Sigmoid colon (tissue), 4 donors: ENCODE measurements around the gene PARS2.

Experiments used
- CTCF ChIP-seq, 4 experiments: fragments of 450-650 bp in 3 of 4; fragments of 200-600 bp in 1 of 4; IDR thresholded peaks; one replicate each; pipeline ENCODE4 v1.5.1; 2016 to 2019; ENCODE audit warnings: antibody characterized with exemption in 4 of 4, mild to moderate bottlenecking in 3 of 4, moderate library complexity in 2 of 4
- POLR2A ChIP-seq, 2 donors: fragments of 450-650 bp; IDR thresholded peaks; one replicate each; pipeline ENCODE4 v1.6.1; 2016; ENCODE audit warnings: antibody characterized with exemption in 2 of 2, mild to moderate bottlenecking in 2 of 2, moderate library complexity in 2 of 2
- POLR2AphosphoS5 ChIP-seq, 4 donors: sonication (generic); formaldehyde crosslinking; IDR thresholded peaks; one replicate each; pipeline ENCODE4 v1.6.1; 2017; ENCODE audit warnings: antibody characterized with exemption in 4 of 4

- TF ChIP-seq CTCF (IDR thresholded peaks at IDR 0.05) (no peak), POLR2AphosphoS5 (IDR thresholded peaks at IDR 0.05) (no peak), POLR2A (IDR thresholded peaks at IDR 0.05) (no peak)
These were observed 44.3 kb upstream of the PARS2 start for GRCh38 chr1:54808443-54809207.
